ENCODE measurements around the gene CNPY2.
"Not testable (repeated sequence)": the region's sequence is repeated elsewhere in the genome, so short reads cannot be mapped to it uniquely, and the experiment has no call there.

CNPY2 gene

DNA sequence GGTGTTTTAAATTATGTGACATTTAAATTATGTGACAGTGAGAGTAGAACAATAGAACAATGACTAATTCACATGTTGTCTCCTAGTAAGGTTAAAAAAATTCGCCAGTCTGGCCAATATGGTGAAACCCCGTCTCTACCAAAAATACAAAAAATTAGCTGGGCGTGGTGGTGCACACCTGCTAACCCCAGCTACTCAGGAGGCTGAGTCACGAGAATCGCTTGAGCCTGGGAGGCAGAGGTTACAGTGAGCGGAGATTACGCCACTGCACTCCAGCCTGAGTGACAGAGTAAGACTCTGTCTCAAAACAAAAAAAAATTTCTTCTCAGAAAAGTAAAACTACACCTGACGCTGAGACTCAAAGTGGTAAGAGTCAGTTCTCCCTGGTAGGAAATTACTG, 18.4 kb downstream of the CNPY2 start:
- DNase-seq (ENCODE audit: low read depth): no peak

GRCh38 chr12:56296295-56296694, 19.5 kb downstream of the CNPY2 start:
- no peak for DNase-seq (ENCODE audit: low read depth)

- no peak for DNase-seq (ENCODE audit: low read depth)
These were observed 22.0 kb downstream of the CNPY2 start for GRCh38 chr12:56293795-56294194.

GRCh38 chr12:56288705-56289387, 26.9 kb downstream of the CNPY2 start:
- DNase-seq (ENCODE audit: low read depth): no peak

GRCh38 chr12:56286044-56286830, 29.6 kb downstream of the CNPY2 start:
- DNase-seq (ENCODE audit: low read depth): no peak

- DNase-seq (ENCODE audit: low read depth): not testable (repeated sequence)
These were observed 31.5 kb downstream of the CNPY2 start for GRCh38 chr12:56284263-56284662.

DNA sequence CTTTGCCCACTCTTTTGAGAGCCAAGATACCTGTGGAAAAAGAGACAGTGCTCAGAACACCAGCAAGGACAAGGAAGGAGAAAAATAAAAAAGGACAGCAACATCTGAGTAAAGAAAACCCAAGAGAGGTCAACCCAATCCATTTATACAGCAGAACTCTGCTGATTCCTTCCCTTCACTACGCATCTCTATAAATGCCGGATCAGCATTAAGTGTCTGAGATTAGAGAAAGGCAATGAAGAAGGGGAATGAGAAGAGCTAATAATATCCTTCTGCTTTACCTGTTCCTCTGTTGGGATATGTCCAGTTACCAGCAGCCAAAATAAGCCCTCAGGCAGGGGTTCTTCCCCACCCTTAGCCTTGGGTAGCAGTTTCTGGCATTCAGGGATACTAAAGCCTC, 33.2 kb downstream of the CNPY2 start:
- DNase-seq (ENCODE audit: low read depth): no peak

- DNase-seq (ENCODE audit: low read depth): no peak
These were observed 33.8 kb downstream of the CNPY2 start for GRCh38 chr12:56282030-56282429.

- DNase-seq (ENCODE audit: low read depth): no peak
These were observed 34.9 kb downstream of the CNPY2 start for GRCh38 chr12:56280849-56281248.

- no peak for DNase-seq (ENCODE audit: low read depth)
These were observed 36.9 kb downstream of the CNPY2 start for GRCh38 chr12:56278905-56279304.

- DNase-seq (ENCODE audit: low read depth): no peak
These were observed 41.5 kb downstream of the CNPY2 start for GRCh38 chr12:56274299-56274698.

GRCh38 chr12:56272468-56272867, 43.3 kb downstream of the CNPY2 start:
- not testable (repeated sequence) for DNase-seq (ENCODE audit: low read depth)

GRCh38 chr12:56271031-56271430, 44.8 kb downstream of the CNPY2 start:
- DNase-seq (ENCODE audit: low read depth): no peak

- no peak for DNase-seq (ENCODE audit: low read depth)
These were observed 48.2 kb downstream of the CNPY2 start for GRCh38 chr12:56267443-56268071.

GRCh38 chr12:56266693-56267442, 48.9 kb downstream of the CNPY2 start, which contains the start of gene COQ10A:
Gene COQ10A, plus strand, starts transcription at chr12:56266942. Its CDS starts 177 bp downstream, at chr12:56267119.
- DNase-seq (ENCODE audit: low read depth): peak; percentile 82

GRCh38 chr12:56266068-56266692, 49.6 kb downstream of the CNPY2 start:
- not testable (repeated sequence) for DNase-seq (ENCODE audit: low read depth)

GRCh38 chr12:56262955-56263354, 52.8 kb downstream of the CNPY2 start:
- peak; percentile 12 for DNase-seq (ENCODE audit: low read depth)

DNA sequence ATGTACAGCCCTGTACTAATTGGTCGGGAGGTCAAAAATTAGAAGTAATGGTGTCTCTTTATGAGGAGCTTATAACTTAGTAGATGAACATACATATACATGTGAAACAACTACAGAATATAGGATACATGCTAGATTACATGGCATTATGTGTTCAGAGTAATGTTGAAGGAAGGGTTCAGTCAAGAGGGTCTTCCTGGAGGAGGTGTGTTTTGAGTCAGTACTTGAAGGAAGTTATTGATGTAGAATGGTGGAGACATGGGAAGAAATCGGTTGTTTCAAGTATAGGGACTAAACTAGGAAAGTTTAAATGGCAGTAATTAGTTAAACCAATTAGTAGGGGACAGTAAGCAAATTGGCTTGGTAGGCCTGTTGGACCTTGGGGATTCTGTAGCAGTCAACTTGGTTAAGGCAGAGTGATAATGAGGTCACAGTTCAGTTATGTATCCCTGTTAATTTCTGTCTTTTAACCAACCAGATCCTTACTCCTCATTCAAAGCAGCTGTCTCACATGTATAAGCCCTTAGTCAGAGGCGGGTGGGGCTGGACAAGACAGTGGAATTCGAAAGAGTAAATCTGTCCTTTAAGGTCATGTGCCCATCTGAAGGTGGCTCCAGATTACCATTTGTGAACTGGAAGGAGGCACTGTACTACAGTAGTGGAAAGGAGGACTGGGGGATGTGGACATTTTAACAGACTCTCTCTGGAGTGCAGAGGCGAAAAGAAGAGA, 54.1 kb downstream of the CNPY2 start:
- no peak for DNase-seq (ENCODE audit: low read depth)

DNA sequence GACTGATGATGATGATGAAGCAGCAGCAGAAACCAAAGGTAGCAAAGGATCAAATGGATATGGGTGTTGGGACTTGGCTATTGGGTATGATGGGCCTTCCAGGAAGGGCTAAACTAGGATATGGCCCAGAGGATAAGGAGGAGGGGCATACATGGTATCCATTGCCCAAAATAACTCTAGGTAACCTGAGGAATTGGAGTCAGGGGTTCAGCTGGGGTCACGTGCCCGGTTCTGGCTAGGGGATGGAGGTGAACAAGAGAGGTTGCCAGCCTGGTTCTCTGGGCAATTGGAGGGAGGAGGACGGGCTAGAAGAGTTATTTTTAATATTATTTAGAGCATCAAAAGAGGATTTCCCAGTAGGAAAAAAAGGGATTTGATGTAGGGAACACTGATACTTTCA, 54.9 kb downstream of the CNPY2 start:
- DNase-seq (ENCODE audit: low read depth): no peak

DNA sequence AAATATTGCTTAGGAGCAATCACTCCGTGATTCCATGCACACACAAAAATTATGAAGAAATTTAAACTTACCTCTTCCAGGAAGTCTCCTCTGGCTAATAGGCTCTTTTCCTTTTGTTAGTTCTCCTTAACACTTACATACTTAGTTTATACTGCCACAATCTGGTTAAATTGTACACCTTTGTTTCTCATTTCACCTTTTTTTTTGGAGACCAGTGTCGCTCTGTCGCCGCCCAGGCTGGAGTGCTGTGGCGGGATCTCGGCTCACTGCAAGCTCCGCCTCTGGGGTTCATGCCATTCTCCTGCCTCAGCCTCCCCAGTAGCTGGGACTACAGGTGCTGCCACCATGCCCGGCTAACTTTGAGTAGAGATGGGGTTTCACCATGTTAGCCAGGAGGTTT, 55.4 kb downstream of the CNPY2 start:
- DNase-seq (ENCODE audit: low read depth): no peak

Measured in activated T-cell treated with anti-CD3 and anti-CD28 coated beads for 48 hours (primary cell).